GM21717 (cell line): ENCODE data around the gene ARL11.
A peak's percentile ranks its signal among the peaks of the same experiment; 100 is the strongest.
"Not testable (repeated sequence)": the region's sequence is repeated elsewhere in the genome, so short reads cannot be mapped to it uniquely, and the experiment has no call there.

Experiments used
- ATAC-seq: cut with Tn5 transposase; IDR thresholded peaks from one replicate; pipeline ENCODE4 v1.9.1; 2021; ENCODE audit warnings: mild to moderate bottlenecking, moderate library complexity; ENCODE audit not compliant: unreplicated experiment

ARL11 gene

GRCh38 chr13:49627831-49628652 lies at the start of gene ARL11:
ARL11 (plus strand) TSS chr13:49628507; CDS start chr13:49630448, 1,941 bp downstream.
- peak; percentile 91 for ATAC-seq

- ATAC-seq, result no peak
These were observed 48.8 kb upstream of the ARL11 start for GRCh38 chr13:49579501-49579900.

GRCh38 chr13:49580980-49581680 lies 47.2 kb upstream of the ARL11 start:
- ATAC-seq, result no peak

GRCh38 chr13:49584771-49585182 lies 43.5 kb upstream of the ARL11 start:
- ATAC-seq, result peak; percentile 6

- ATAC-seq, result peak; percentile 81
These were observed 42.8 kb upstream of the ARL11 start, which contains the start of gene RCBTB1 for GRCh38 chr13:49585220-49586157. RCBTB1 (minus strand) TSS chr13:49585558; CDS start chr13:49567279, 18,279 bp downstream.

GRCh38 chr13:49586717-49587116 lies 41.6 kb upstream of the ARL11 start:
- ATAC-seq, result no peak

GRCh38 chr13:49587311-49587847 lies 40.9 kb upstream of the ARL11 start:
- ATAC-seq, result no peak

- ATAC-seq, result not testable (repeated sequence)
These were observed 37.6 kb upstream of the ARL11 start for GRCh38 chr13:49590714-49591113.

GRCh38 chr13:49593876-49594275 lies 34.4 kb upstream of the ARL11 start:
- not testable (repeated sequence) for ATAC-seq

- ATAC-seq, result no peak
These were observed 33.7 kb upstream of the ARL11 start for GRCh38 chr13:49594576-49594975.

GRCh38 chr13:49596221-49596620 lies 32.1 kb upstream of the ARL11 start:
- no peak for ATAC-seq

GRCh38 chr13:49597043-49597641 lies 31.2 kb upstream of the ARL11 start:
- no peak for ATAC-seq

- ATAC-seq, result no peak
These were observed 26.3 kb upstream of the ARL11 start for GRCh38 chr13:49602005-49602404.

- not testable (repeated sequence) for ATAC-seq
These were observed 25.7 kb upstream of the ARL11 start for GRCh38 chr13:49602615-49603014.

GRCh38 chr13:49604570-49604969 lies 23.7 kb upstream of the ARL11 start:
- no peak for ATAC-seq

GRCh38 chr13:49606747-49607648 lies 21.3 kb upstream of the ARL11 start:
- ATAC-seq, result peak; percentile 94

GRCh38 chr13:49607761-49608160 lies 20.5 kb upstream of the ARL11 start:
- no peak for ATAC-seq

- ATAC-seq, result no peak
These were observed 19.5 kb upstream of the ARL11 start for GRCh38 chr13:49608651-49609331.

GRCh38 chr13:49610176-49610575 lies 18.1 kb upstream of the ARL11 start:
- ATAC-seq, result no peak
